ENCODE data around the gene SPOCK2.
A peak's percentile ranks its signal among the peaks of the same experiment; 100 is the strongest.
"Not testable (repeated sequence)": the region's sequence is repeated elsewhere in the genome, so short reads cannot be mapped to it uniquely, and the experiment has no call there.

Gene SPOCK2

DNA sequence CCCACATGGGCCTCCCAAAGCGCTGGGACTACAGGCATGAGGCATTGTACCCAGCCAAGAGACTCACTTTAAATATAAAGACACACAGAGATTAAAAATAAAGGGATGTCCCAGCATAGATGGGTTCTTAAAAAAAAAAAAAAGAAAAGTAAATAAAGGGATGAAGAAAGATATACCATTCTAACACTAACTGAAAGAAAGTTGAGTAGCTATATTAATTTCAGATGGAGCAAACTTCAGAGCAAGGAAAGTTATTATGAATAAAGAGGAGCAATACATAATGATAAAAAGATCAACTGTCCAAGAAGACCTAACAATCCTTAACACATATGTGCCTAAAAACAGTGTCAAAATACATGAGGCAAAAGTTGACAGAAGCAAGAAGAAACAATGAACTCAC lies 33.0 kb upstream of the SPOCK2 start:
- Mint-ChIP-seq H3K4me3 (no peak overlapping the region), H3K9me3 (peaks cover 0 to 4% of the 10 kb centered on the region in 2 donors), H3K27me3 (no peaks in the 10 kb centered on the region), H3K36me3 (peaks cover 32 to 52% of the 10 kb centered on the region in 2 donors), H3K27ac (no peak overlapping the region), H3K4me1 (peaks cover 2 to 3% of the 10 kb centered on the region in 2 donors)
- DNase-seq = no peak
- ATAC-seq (replicated peaks) = no peak

DNA sequence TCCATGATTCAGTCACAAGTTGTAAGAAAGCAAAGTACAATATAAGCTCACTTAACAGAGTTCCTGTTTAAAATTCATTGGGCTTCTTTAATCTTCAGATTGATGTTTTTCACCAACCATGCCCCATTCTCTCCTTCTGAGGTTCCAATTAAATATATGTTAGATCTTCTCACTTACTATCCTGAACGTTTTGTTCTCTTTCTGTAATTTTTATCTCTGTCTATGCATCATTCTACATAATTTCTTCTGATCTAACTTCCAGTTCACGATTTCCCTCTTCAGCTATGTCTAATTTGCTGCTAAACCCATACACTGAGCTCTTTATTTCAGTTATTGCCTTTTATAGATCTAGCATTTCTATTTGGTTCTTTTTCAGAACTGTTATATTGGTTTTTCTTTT lies 28.0 kb upstream of the SPOCK2 start:
- Mint-ChIP-seq H3K4me3 (no peak overlapping the region), H3K27me3 (no peaks in the 10 kb centered on the region), H3K36me3 (peaks cover 44 to 57% of the 10 kb centered on the region in 2 donors), H3K27ac (no peak overlapping the region), H3K4me1 (peaks cover 0 to 5% of the 10 kb centered on the region in 2 donors), H3K9me3 (peaks cover 0 to 6% of the 10 kb centered on the region in 2 donors)
- no peak for ATAC-seq (replicated peaks)
- no peak for DNase-seq

DNA sequence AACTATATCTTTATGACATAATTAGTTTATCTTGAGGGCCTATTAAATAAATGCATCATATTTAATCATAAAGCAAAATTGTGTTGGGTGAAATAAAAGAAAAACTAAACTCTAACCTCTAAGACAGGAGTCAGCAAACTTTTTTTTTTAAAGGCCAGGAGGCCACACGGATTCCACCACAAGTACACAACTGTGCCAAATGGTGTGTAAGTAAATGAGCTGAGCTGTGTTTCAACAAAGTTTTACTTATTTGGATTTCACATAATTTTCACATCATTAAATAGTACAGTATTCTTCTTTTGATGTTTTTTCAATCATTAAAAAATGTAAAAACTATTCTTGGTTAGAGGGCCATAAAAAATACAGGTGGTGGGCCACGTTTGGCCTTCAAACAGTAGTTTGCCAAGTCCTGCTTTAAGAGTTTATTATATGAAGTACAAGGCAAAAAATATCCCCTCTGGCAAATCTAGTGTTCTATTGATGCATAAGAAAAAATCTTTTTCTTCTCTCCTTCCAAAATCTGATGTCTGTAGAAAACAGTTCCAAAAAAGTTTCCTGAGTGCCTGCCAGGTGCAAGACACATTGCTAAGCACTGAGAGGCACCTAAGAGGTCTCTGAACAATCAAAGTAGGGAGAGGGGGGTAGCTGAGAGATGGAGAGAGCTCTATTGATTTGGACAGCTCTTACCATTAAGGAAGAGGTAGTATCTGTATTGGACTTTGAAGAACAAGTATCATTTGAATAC lies 26.5 kb upstream of the SPOCK2 start:
- H3K4me3 Mint-ChIP-seq = no peak overlapping the region
- H3K36me3 Mint-ChIP-seq = peaks cover 37 to 52% of the 10 kb centered on the region in 2 donors
- no peak overlapping the region for H3K27ac Mint-ChIP-seq
- peaks cover 0 to 6% of the 10 kb centered on the region in 2 donors for H3K9me3 Mint-ChIP-seq
- ATAC-seq (replicated peaks) = no peak
- no peak for DNase-seq
- H3K27me3 Mint-ChIP-seq = no peaks in the 10 kb centered on the region
- H3K4me1 Mint-ChIP-seq = peaks cover 4 to 11% of the 10 kb centered on the region in 2 donors

DNA sequence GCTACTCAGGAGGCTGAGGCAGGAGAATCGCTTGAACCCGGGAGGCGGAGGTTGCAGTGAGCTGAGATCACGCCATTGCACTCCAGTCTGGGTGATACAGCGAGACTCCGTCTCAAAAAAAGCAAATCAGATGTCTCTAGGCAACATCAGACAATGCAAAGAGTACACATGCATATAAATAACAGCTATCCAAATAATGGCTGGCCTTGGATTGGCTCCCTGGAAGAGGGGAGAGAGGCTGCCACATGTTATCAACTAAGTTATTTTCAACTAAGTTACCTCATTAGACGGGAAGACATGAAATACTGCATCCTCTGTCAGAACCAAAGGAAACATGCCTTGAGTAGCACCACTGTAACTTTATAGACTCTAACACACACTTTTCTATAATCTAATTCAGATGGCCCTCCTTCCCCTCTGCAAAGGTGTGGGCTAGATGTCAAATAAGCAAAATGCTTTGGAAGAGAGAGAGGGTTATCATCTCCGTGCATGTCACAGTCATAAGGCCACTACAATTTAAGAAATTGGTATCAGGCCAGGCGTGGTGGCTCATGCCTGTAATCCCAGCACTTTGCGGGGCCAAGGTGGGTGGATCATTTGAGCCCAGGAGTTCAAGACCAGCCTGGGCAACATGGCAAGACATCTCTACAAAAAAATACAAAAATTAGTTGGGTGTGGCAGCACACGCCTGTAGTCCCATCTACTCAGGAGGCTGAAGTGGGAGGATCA lies 22.5 kb upstream of the SPOCK2 start:
- ATAC-seq (replicated peaks) (no peak), DNase-seq (no peak)
- H3K9me3 Mint-ChIP-seq = no peaks in the 10 kb centered on the region
- no peak overlapping the region for H3K4me3 Mint-ChIP-seq
- H3K36me3 Mint-ChIP-seq = peaks cover 35 to 54% of the 10 kb centered on the region in 2 donors
- H3K4me1 Mint-ChIP-seq = peaks cover 24 to 44% of the 10 kb centered on the region in 2 donors
- H3K27me3 Mint-ChIP-seq = no peaks in the 10 kb centered on the region
- H3K27ac Mint-ChIP-seq = no peak overlapping the region

DNA sequence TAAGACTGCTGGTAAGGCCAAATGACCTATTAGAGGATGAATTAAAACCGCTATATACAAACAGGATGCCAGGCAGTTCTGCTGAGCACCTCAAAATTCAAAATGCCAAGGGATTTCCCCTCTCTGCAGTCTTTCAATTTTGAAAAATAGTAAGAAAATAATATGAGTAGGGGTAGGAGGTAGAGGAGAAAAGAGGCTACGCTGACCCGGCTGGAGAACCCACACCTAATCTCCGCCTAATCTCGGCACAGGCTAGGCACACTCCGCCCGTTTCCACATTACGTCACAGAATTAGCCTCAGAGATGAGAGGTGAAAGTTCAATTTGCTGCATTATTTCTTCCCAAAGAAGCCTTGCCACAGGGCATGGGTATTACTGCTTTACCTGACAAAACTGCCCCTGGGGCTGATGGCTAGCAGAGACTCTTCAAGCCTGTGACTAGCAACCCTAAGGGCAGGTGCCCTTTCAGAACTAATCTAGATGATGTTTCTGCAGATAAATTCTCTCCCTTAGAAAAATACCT lies 21.3 kb upstream of the SPOCK2 start:
- no peaks in the 10 kb centered on the region for H3K9me3 Mint-ChIP-seq
- DNase-seq (no peak), ATAC-seq (replicated peaks) (no peak)
- H3K4me1 Mint-ChIP-seq = peaks cover 24 to 44% of the 10 kb centered on the region in 2 donors
- peaks cover 29 to 55% of the 10 kb centered on the region in 2 donors for H3K36me3 Mint-ChIP-seq
- no peaks in the 10 kb centered on the region for H3K27me3 Mint-ChIP-seq
- H3K4me3 Mint-ChIP-seq = no peak overlapping the region
- no peak overlapping the region for H3K27ac Mint-ChIP-seq

DNA sequence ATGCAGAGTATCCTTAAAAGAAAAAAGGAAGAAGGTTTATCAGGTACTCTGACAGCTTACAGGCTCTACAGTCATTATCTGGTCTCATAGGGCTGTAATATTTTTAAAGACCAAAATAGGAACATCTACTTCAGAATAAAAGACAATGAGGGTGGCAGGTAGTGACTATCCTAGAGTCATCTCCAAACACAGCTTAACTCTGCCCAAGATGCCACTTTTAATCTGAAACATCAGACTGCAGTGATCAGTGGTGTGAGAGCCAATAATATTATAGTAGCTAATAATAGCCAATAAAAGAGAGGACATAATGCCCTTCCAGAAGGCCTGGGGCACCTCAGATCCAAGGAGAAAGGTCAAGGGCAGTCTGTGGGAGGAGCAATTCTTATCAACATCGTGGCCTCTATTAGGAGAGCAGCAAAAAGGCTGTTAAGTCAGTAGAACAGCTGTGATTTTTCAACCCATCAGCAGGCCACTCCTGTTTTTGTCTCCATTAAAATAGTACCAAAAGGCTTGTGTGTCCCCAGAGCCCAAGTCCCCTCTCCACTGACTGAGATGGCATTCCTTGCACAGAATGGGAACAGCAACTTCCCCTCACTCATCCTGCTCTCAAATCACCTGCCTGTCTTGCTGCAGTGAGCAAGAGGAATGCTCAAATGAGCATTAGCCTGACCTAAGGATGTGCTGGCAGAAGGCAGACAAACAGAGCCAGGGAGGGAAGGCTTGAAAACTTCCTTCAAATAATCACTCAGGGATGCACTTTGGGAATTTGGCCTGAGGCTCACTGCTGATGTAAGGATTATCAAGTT lies 20.7 kb upstream of the SPOCK2 start:
- peak in 1 of 2 donors; percentile 23 for ATAC-seq (replicated peaks)

DNA sequence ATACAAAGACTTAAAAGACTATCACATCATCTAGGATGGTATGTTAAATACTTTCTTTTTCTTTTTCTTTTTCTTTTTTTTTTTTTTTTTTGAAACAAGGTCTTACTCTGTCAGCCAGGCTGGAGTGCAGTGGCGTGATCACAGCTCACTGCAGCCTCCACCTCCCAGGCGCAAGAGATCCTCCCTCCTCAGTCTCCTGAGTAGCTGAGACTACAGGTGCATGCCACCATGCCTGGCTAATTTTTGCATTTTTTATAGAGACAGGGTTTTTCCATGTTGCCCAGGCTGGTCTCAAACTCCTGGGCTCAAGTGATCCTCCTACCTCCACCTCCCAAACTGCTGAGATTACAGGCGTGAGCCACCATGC lies 19.6 kb upstream of the SPOCK2 start:
- H3K27ac Mint-ChIP-seq = peak overlapping the region; percentile 69
- H3K4me3 Mint-ChIP-seq; DNase-seq; H3K9me3 Mint-ChIP-seq; ATAC-seq (replicated peaks); H3K27me3 Mint-ChIP-seq: not testable (repeated sequence)
- peaks cover 24 to 39% of the 10 kb centered on the region in 2 donors for H3K4me1 Mint-ChIP-seq
- H3K36me3 Mint-ChIP-seq = peaks cover 28 to 62% of the 10 kb centered on the region in 2 donors

More for the DNA sequence above, 20.7 kb upstream of the SPOCK2 start:
- no peak overlapping the region for H3K4me3 Mint-ChIP-seq
- no peak for DNase-seq
- peak overlapping the region; percentile 73 for H3K27ac Mint-ChIP-seq
- peaks cover 24 to 44% of the 10 kb centered on the region in 2 donors for H3K4me1 Mint-ChIP-seq
- H3K27me3 Mint-ChIP-seq = no peaks in the 10 kb centered on the region
- H3K36me3 Mint-ChIP-seq = peaks cover 29 to 62% of the 10 kb centered on the region in 2 donors
- no peaks in the 10 kb centered on the region for H3K9me3 Mint-ChIP-seq

DNA sequence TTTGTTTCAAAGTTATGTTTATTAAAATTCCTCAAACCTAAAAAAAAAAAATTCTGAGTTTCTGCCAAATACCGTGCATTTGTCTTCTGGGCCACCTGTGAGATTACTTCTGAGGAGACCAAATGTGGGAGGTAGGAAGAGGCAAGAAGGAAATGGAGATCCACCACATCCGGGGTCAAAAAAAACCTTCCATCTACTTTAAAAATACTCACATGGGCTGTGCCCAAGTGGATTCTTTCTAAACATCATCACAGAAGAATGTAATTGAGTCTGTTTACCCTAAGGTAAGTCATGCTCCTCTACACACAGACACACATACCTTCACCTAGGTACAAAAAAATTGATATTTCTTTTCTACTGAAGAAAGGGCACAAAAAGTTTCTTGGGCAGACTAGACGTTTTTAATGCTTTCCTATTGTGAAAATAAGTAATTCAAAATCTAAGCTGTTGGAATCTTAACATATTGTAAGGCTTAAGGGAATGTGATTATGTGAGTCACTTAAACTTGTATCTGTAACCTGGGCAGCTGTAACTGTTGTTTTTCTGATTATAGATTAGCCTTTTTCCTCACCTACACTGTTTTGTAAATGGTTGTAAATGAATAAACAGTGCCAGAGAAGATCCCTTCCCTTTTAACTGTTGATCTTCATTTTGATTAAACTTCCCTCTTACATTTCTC lies 19.1 kb upstream of the SPOCK2 start:
- peaks cover 29 to 58% of the 10 kb centered on the region in 2 donors for H3K36me3 Mint-ChIP-seq
- H3K9me3 Mint-ChIP-seq = no peaks in the 10 kb centered on the region
- H3K27ac Mint-ChIP-seq = no peak overlapping the region
- H3K4me3 Mint-ChIP-seq = no peak overlapping the region
- DNase-seq (no peak), ATAC-seq (replicated peaks) (peak in 1 of 2 donors; percentile 34)
- peaks cover 24 to 39% of the 10 kb centered on the region in 2 donors for H3K4me1 Mint-ChIP-seq
- H3K27me3 Mint-ChIP-seq = no peaks in the 10 kb centered on the region

DNA sequence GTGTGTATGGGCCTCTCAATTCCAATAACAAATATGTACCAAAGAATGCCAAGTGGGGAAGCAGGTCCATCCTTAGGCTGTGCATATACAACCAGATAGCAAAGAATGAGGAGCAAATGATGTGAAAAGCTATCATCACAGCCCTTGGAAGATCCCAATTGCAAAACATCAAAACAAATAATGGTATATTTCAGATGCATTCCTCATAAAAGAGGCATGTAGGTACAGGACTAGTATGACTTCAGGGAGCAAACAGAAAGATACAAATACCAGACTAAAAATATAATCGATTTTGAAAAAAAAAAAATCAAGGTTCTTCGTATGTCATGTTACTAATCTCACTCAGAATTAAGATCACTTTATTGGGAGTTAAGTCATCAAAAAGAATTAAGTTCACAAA lies 18.5 kb upstream of the SPOCK2 start:
- peaks cover 32 to 59% of the 10 kb centered on the region in 2 donors for H3K36me3 Mint-ChIP-seq
- no peaks in the 10 kb centered on the region for H3K9me3 Mint-ChIP-seq
- ATAC-seq (replicated peaks) = no peak
- no peak for DNase-seq
- peak overlapping the region in 1 of 2 donors; percentile 37 for H3K4me3 Mint-ChIP-seq
- H3K27ac Mint-ChIP-seq = no peak overlapping the region
- no peaks in the 10 kb centered on the region for H3K27me3 Mint-ChIP-seq
- peaks cover 24 to 39% of the 10 kb centered on the region in 2 donors for H3K4me1 Mint-ChIP-seq

DNA sequence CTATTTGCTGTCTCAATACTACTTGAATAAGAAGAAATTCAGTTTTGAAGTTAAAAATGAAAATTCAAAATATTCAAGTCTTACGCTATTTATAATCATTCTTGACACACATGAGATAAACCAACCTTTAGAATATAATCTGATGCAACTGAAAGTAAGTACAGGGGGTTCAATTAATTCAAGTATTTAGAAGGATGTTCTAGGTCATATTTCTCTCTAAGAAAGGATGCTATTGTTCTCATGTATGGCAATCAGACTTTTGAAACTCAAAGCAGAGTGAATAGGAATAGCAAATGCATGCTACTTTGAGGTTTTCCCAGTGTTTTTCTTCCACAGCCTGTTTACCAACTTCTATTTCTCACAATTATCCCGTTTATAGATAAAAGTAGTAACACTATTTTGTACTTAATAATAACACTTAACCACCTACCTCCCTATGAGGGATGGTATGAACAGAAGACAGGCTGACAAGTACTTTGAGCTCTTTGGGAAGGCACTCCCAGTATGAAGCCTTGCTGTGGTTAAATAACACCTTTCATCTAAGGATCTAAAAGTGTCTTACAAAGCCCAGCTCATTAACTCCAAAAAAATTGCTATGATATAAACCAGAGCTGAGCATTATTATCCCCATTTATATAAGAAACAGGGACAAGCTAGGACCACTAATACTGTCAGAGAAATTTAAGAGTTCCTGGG lies 18.0 kb upstream of the SPOCK2 start:
- no peak for ATAC-seq (replicated peaks)
- DNase-seq = no peak
- Mint-ChIP-seq H3K36me3 (peaks cover 37 to 64% of the 10 kb centered on the region in 2 donors), H3K9me3 (no peaks in the 10 kb centered on the region), H3K4me1 (peaks cover 24 to 39% of the 10 kb centered on the region in 2 donors), H3K4me3 (peak overlapping the region in 1 of 2 donors; percentile 37), H3K27me3 (no peaks in the 10 kb centered on the region), H3K27ac (no peak overlapping the region)

DNA sequence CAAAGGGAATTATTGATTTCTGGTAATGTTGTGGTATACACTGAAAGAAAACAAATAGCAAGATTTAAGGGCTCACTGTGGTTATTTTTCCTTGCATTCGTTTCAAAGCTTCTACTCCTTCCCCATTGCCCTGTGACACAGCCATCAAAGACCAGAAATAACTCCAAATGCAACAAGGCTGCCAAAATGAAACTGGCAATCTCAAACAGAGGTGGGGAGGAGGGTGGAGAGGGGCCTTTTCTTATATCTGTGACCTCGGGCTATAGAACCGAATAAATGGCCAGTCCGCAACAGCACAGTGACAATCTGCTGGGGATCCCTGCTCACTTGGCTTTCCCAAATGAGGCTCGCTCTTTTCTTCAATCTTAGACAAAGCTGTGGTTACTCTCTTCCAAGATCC lies 17.4 kb upstream of the SPOCK2 start:
- H3K4me1 Mint-ChIP-seq = peaks cover 24 to 39% of the 10 kb centered on the region in 2 donors
- no peaks in the 10 kb centered on the region for H3K27me3 Mint-ChIP-seq
- H3K9me3 Mint-ChIP-seq = no peaks in the 10 kb centered on the region
- DNase-seq (no peak), ATAC-seq (replicated peaks) (no peak)
- no peak overlapping the region for H3K27ac Mint-ChIP-seq
- H3K4me3 Mint-ChIP-seq = no peak overlapping the region
- peaks cover 43 to 69% of the 10 kb centered on the region in 2 donors for H3K36me3 Mint-ChIP-seq

DNA sequence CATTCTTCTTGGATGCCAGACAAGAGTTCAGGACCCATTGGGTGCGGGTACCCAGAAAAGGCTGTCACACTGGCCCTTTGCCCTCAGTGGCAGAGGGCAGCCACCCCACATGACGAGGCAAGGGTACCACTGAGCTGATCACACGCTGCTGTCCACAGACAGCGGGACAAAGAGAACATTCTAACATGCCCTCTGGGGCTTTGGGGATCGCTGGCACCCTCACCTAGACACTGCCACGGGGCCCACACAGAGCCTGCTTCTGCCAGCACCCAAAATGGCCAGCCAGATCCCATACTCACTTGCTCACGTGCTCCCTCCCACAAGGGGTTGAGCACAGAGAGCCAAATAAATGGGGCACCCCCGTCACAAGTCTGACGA lies 16.7 kb upstream of the SPOCK2 start:
- DNase-seq = no peak
- no peak for ATAC-seq (replicated peaks)
- H3K27me3 Mint-ChIP-seq = no peaks in the 10 kb centered on the region
- H3K9me3 Mint-ChIP-seq = no peaks in the 10 kb centered on the region
- no peak overlapping the region for H3K27ac Mint-ChIP-seq
- no peak overlapping the region for H3K4me3 Mint-ChIP-seq
- H3K4me1 Mint-ChIP-seq = peaks cover 23 to 36% of the 10 kb centered on the region in 2 donors
- H3K36me3 Mint-ChIP-seq = peaks cover 42 to 68% of the 10 kb centered on the region in 2 donors

DNA sequence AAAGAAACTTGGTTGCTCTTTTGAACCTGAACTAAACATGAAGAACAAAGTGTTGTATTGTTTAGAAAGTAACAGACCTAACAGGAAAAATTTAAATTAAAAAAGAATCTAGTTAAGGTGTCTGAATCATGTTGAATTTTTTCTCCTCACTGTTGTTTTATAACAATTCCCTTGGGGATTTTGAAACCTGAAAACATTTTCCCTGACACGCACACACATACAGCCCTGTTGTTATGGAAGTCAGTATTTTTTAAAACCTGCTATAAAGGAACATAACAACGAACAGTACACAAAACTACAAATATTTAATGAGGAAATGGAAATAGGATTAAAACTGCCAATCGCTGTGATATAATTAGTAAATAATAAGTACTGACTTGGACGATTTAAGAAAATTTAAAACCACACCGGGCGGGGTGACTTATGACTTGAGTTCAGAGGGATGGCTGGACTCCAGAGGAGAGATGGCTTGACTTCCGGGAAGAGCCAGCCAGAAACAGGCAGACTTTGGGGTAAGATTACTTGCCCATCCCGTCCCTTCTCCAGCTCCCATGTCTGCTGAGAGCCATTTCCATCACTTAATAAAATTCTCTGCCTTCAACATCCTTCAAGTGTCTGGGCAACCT lies 16.2 kb upstream of the SPOCK2 start:
- Mint-ChIP-seq H3K36me3 (peaks cover 42 to 69% of the 10 kb centered on the region in 2 donors), H3K4me3 (no peak overlapping the region), H3K4me1 (peaks cover 21 to 31% of the 10 kb centered on the region in 2 donors), H3K27ac (no peak overlapping the region), H3K27me3 (no peaks in the 10 kb centered on the region), H3K9me3 (no peaks in the 10 kb centered on the region)
- ATAC-seq (replicated peaks) (no peak), DNase-seq (no peak)

Measured in stimulated activated naive B cell treated with anti-CD40 and anti-IgM and Interleukin-4, amounts not matched to agents 10 μg/mL and 1 μg/mL and 100 μg/mL, for 72 hours (primary cell).